ENCODE results near the gene SHB. TPM values are rescaled to one million over a fixed set of nuclear protein-coding genes. Genes with fewer than 3 reads are reported as not detected.

Gene SHB
- total and polyA plus RNA-seq, 2 of the 13 experiments (the other 11 are each of a cell fraction or from before 2014, with no cell fraction given), result 19.4 to 20.7 TPM

- TF ChIP-seq, protein P1, sequence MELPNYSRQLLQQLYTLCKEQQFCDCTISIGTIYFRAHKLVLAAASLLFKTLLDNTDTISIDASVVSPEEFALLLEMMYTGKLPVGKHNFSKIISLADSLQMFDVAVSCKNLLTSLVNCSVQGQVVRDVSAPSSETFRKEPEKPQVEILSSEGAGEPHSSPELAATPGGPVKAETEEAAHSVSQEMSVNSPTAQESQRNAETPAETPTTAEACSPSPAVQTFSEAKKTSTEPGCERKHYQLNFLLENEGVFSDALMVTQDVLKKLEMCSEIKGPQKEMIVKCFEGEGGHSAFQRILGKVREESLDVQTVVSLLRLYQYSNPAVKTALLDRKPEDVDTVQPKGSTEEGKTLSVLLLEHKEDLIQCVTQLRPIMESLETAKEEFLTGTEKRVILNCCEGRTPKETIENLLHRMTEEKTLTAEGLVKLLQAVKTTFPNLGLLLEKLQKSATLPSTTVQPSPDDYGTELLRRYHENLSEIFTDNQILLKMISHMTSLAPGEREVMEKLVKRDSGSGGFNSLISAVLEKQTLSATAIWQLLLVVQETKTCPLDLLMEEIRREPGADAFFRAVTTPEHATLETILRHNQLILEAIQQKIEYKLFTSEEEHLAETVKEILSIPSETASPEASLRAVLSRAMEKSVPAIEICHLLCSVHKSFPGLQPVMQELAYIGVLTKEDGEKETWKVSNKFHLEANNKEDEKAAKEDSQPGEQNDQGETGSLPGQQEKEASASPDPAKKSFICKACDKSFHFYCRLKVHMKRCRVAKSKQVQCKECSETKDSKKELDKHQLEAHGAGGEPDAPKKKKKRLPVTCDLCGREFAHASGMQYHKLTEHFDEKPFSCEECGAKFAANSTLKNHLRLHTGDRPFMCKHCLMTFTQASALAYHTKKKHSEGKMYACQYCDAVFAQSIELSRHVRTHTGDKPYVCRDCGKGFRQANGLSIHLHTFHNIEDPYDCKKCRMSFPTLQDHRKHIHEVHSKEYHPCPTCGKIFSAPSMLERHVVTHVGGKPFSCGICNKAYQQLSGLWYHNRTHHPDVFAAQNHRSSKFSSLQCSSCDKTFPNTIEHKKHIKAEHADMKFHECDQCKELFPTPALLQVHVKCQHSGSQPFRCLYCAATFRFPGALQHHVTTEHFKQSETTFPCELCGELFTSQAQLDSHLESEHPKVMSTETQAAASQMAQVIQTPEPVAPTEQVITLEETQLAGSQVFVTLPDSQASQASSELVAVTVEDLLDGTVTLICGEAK (IDR thresholded peaks at IDR 0.05), result no peak
- TF ChIP-seq, protein P1 (CRISPR knock-in tag; IDR thresholded peaks at IDR 0.05), result no peak
- TF ChIP-seq KDM4B (CRISPR knock-in tag; IDR thresholded peaks at IDR 0.05), result 0 out of 2 replicates have a peak, but pooled peaks have one; percentile 42
- TF ChIP-seq CCDC6 (CRISPR knock-in tag; IDR thresholded peaks at IDR 0.05), result no peak
- TF ChIP-seq ZNF280B (CRISPR knock-in tag; IDR thresholded peaks at IDR 0.05; ENCODE audit: borderline replicate concordance), result no peak
- TF ChIP-seq MIER3 (CRISPR knock-in tag; IDR thresholded peaks at IDR 0.05; ENCODE audit: borderline replicate concordance), result peak; percentile 70; the same call in 1 of the 2 replicates
- TF ChIP-seq, protein P2, sequence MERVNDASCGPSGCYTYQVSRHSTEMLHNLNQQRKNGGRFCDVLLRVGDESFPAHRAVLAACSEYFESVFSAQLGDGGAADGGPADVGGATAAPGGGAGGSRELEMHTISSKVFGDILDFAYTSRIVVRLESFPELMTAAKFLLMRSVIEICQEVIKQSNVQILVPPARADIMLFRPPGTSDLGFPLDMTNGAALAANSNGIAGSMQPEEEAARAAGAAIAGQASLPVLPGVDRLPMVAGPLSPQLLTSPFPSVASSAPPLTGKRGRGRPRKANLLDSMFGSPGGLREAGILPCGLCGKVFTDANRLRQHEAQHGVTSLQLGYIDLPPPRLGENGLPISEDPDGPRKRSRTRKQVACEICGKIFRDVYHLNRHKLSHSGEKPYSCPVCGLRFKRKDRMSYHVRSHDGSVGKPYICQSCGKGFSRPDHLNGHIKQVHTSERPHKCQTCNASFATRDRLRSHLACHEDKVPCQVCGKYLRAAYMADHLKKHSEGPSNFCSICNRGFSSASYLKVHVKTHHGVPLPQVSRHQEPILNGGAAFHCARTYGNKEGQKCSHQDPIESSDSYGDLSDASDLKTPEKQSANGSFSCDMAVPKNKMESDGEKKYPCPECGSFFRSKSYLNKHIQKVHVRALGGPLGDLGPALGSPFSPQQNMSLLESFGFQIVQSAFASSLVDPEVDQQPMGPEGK (CRISPR knock-in tag; IDR thresholded peaks at IDR 0.05), result peak; percentile 49
- no peak for TF ChIP-seq HOXA9 (CRISPR knock-in tag; IDR thresholded peaks at IDR 0.05; ENCODE audit: borderline replicate concordance)
- peak; percentile 73; the same call in 1 of the 2 replicates for TF ChIP-seq RCOR2 (CRISPR knock-in tag; IDR thresholded peaks at IDR 0.05)
- TF ChIP-seq ZXDC (CRISPR knock-in tag; IDR thresholded peaks at IDR 0.05), result no peak
- no peak for TF ChIP-seq ZFP82 (CRISPR knock-in tag; IDR thresholded peaks at IDR 0.05; ENCODE audit: borderline replicate concordance)
- peak; percentile 66; the same call in 1 of the 2 replicates for TF ChIP-seq TRIM24 (CRISPR knock-in tag; IDR thresholded peaks at IDR 0.05)
- TF ChIP-seq ELF4 (CRISPR knock-in tag; IDR thresholded peaks at IDR 0.05; ENCODE audit: borderline replicate concordance), result no peak
- no peak for TF ChIP-seq ZNF251 (CRISPR knock-in tag; IDR thresholded peaks at IDR 0.05)
Observed at GRCh38 chr9:37908698-37909186, 160.3 kb downstream of the SHB start (continued).

Measured in HepG2 (cell line).